DMS79 (cell line): ENCODE measurements around the gene ATM.
"Not testable (repeated sequence)": the region's sequence is repeated elsewhere in the genome, so short reads cannot be mapped to it uniquely, and the experiment has no call there.

Source experiments
- DNase-seq: peaks from one replicate; lab custom pipeline; 2025; lab: John Stamatoyannopoulos, UW

ATM gene

DNA sequence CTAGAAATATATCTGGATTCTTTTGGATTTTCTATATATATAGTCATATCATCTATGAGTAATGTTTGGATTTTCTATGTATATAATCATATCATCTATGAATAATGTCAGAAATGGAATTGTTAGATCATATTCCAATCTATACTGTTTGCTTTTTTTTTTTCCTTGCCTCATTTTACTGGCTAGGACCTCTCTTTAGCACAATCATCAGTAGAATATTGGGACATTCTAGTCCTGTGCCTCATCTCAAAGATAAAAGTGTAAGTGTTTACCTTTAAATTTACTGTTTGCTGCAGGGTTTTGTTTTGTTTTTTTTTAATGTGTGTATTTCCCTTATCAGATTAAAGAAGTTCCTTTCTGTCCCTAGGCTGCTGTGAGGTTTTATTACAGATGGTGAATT lies 147.4 kb downstream of the ATM start:
- no peak for DNase-seq

DNA sequence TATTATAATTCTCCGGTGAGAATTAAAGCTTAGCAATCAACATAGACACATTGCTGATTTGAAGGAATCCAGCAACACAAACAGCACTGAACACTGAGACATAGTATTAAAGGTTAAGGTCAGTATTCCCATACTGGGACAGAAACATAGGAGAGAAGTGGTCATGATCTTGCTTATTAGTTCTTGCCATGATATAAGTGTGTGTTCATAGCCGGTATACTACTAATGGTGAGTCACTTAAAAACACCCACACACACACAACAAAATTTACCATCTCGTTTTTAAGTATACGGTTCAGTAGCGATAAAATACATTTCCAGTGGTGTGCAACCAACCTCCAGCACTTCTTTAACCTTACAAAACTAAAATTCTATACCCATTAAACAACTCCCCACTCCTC lies 148.1 kb downstream of the ATM start:
- DNase-seq = no peak

DNA sequence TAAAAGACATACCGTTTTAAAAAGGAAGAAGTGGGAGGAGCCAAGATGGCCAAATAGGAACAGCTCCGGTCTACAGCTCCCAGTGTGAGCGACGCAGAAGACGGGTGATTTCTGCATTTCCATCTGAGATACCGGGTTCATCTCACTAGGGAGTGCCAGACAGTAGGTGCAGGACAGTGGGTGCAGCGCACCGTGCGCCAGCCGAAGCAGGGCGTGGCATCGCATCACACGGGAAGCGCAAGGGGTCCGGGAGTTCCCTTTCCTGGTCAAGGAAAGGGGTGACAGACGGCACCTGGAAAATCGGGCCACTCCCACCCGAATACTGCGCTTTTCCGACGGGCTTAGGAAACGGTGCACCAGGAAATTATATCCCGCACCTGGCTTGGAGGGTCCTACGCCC lies 150.6 kb downstream of the ATM start:
- not testable (repeated sequence) for DNase-seq

DNA sequence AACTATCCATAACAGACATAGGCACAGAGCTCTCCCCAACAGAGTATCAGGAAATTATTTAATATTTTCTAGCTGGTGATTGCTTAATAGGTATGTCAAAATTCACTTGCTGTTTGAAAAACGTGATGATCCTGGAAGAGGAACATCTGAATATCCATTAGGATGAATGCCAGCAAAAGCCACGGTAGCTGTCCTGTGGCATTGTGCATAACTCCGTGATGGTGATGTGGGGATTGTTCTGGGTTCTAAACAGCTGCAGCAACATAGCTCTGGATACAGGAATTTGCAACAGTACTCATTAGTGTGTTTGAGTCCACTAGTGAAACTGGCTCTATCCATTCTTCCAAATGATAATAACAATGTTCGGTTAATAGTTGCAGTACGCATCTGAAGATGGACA lies 165.7 kb downstream of the ATM start:
- no peak for DNase-seq

DNA sequence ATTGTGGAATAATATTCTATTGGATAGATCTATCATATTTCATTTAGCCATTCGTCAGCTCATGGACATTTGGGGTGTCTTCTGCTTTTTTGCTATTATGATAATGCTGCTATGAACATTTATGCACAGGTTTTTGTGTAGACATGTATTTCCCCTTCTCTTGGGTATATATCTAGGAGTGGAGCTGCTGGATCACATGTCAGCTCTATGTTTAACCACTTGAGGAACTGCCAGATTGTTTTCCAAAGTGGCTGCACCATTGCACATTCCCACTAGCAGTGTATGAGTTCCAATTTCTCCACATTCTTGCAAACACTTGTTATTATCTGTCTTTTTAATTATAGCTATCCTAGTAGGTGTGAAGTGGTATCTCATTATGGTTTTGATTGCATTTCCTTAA lies 169.5 kb downstream of the ATM start:
- no peak for DNase-seq

DNA sequence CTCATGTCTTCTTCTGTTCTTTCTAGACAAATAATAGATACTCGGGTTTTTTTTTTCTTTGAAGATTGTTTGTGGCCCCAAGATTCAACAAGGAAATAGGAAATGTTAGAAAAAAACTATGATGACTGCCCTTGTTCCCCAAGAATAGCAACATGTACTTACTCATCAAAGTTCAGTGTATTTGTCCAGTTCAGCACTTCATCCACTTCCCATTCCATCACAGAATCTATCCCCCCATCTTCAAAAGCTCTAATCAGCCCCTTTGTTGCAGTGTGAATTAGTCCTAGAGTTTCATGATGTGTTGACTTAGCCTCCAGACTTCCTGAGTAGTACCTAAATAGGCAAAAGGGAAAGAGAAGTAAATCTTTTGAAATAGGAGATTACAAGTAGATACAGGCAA lies 170.2 kb downstream of the ATM start:
- DNase-seq = no peak

DNA sequence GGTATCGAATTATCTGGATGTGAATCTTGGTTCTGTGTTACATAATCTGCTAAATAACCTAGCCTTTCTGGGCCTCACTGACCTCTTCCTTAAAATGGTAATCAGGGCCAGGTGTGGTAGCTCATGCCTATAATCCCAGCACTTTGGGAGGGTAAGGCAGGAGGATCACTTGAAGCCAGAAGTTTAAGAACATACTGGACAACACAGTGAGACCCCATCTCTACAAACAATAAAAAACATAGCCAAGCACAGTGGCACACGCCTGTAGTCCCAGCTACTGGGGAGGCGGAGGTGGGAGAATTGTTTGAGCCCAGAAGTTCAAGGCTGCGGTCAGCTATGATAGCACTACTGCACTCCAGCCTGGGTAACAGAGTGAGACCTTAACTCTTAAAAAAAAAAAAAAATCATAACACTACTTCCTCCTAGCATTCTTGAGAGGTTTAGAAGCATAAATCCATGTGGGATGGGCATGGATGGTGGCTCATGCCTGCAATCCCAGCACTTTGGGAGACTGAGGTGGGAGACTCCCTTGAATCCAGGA lies 171.9 kb downstream of the ATM start:
- DNase-seq = no peak

DNA sequence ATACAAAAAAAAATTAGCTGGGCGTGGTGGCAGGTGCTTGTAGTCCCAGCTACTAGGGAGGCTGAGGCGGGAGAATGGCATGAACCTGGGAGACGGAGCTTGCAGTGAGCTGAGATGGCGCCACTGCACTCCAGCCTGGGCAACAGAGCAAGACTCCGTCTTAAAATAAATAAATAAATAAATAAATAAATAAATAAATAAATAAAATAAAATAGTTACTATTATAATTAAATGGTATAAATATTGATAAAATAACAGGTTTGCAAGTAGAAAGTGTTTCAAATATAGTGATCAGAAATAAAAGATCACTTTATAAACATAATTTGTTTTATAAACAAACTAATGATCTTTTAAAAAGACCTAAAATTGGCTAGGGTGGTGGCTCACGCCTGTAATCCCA lies 173.8 kb downstream of the ATM start:
- DNase-seq = not testable (repeated sequence)

DNA sequence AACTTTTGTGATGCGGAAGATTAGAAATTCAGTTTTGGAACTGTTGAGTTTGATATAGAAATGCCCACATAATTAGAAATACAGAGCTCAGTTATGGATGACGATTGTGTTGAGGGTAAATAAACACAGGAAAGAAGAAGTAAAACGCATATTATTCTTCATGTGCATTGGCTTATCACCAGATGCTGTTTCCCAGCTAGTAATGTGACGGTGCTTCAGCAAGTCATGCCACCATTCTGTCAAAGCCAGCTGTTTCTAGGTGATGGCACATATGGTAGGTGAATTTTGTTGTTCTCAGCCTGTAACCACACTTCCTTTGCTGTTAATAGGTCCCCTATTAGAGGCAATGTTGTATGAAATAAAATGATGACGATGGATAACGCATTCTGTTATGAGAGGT lies 175.6 kb downstream of the ATM start:
- no peak for DNase-seq

DNA sequence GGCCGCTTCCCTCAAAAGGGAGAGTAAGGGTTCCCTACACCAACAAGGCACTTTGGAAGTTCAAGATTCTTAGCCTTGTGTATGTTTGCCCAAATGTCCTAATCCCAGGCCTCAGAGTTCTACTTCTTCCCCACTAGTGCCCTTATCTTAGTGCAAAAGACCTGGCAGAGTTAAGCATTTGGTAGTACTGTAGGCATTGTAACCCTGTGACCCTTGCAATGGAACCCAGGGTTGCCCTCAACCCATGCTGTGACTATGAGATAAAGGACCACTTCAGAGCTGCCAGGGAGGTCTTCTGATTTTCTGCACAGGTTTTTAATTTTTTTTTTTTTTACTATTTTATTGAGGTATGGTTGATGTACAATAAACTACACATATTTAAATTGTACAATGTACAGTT lies 179.4 kb downstream of the ATM start:
- DNase-seq = no peak

DNA sequence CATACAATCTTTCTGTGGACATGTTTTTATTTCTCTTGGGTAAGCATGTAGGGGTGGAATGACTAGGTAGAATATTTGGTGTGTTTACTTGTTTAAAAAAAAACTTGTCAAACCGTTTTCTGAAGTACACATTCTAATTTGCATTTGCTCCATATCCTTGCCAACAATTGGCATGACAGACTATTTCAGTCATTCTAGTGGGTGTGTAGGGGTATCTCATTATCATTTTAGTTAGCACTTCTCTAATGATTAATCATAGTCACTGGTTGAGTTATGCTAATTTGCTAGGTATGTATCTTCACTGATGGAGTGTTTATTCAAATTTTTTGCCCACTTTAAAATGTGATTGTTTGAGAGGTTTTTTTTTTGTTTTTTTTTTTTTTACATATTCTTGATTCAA lies 180.2 kb downstream of the ATM start:
- no peak for DNase-seq

DNA sequence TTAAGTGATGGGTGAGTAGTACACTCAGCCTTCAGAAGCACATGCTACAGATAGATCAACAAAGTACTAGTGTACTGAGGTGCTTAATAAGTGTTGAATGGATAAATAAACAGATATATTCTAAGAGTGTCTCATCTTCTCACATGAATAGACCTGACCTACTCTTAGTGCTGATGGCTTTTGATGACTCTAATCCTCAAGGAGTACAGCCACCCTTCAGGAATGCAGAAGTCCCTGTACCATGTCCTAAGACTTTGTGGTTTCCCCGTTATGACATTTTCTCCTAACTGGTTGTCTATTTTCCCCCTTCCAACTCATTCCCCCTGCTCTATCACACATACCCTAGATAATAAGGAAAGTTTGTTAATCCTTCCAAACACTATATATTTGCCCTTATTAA lies 182.8 kb downstream of the ATM start:
- no peak for DNase-seq

DNA sequence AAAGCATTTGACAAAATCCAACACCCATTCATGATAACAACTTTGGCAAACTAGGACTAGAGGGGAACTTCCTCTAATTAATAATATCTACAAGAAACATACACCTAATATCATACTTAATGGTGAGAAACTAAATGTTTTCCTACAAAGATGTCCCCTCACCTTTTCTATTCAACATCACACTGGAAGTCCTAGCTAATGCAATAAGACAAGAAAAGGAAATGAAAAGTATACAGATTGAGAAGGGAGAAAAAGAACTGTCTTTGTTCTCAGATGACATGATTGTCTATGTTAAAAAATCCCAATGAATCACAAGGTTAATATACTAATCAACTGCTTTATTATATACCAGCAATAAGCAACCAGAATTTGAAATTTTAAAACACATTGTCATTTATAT lies 192.1 kb downstream of the ATM start:
- DNase-seq = no peak

DNA sequence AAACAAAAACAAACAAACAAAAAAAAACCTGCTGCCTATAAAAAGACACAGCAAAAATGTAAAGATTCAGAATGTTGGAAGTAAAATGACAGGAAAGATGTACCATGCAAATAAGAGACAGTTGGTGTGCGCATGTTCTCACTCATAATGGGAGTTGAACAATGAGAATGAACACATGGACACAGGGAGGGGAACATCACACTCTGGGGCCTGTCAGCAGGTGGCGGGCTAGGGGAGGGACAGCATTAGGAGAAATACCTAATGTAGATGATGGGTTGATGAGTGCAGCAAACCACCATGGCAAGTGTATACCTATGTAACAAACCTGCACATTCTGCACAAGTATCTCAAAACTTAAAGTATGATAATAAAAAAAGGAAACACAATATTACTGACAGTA lies 194.7 kb downstream of the ATM start:
- not testable (repeated sequence) for DNase-seq
